ENCODE results near the gene NDEL1.

Gene NDEL1

GRCh38 chr17:8441690-8442089 lies 6.0 kb downstream of the NDEL1 start:
- Histone ChIP-seq H3K4me3 (ENCODE audit: low read depth, low read length) (no peak overlapping the region), H3K27ac (ENCODE audit: low read depth, low read length) (no peak overlapping the region), H3K9ac (ENCODE audit: low read depth, low read length) (no peak overlapping the region), H3K9me3 (ENCODE audit: control insufficient read depth, insufficient read depth, low read length) (no peaks in the 10 kb centered on the region), H3K36me3 (ENCODE audit: control insufficient read depth, insufficient read depth, low read length) (peaks cover 35% of the 10 kb centered on the region), H3K27me3 (ENCODE audit: control insufficient read depth, insufficient read depth, low read length) (no peaks in the 10 kb centered on the region), H3K4me1 (ENCODE audit: control insufficient read depth, insufficient read depth, low read length) (peaks cover 7% of the 10 kb centered on the region; the same call in 1 of the 2 replicates)

DNA sequence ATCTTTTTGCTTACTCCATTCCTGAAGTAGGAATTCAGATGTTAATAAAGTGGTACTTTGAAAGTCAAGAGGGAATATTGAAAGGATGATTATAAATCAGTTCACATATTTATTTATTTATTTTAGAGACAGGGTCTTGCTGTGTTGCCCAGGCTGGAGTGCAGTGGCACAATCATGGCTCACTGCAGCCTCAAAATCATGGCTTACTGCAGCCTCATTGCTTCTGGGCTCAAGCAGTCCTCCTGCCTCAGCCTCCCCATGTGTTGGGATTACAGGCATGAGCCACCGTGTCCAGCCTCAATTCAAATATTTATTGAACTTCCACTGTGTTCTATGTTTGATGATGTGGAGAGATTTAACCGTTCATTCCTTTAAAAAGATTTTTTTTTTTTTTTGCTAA lies 6.6 kb downstream of the NDEL1 start:
- H3K27me3 ChIP-seq (ENCODE audit: control insufficient read depth, insufficient read depth, low read length): no peaks in the 10 kb centered on the region
- H3K9me3 ChIP-seq (ENCODE audit: control insufficient read depth, insufficient read depth, low read length): no peaks in the 10 kb centered on the region
- H3K4me1 ChIP-seq (ENCODE audit: control insufficient read depth, insufficient read depth, low read length): peaks cover 2% of the 10 kb centered on the region; the same call in 1 of the 2 replicates
- no peak overlapping the region for H3K9ac ChIP-seq (ENCODE audit: low read depth, low read length)
- H3K36me3 ChIP-seq (ENCODE audit: control insufficient read depth, insufficient read depth, low read length): peaks cover 39% of the 10 kb centered on the region
- no peak overlapping the region for H3K27ac ChIP-seq (ENCODE audit: low read depth, low read length)
- no peak overlapping the region for H3K4me3 ChIP-seq (ENCODE audit: low read depth, low read length)

- peaks cover 45% of the 10 kb centered on the region for H3K36me3 ChIP-seq (ENCODE audit: control insufficient read depth, insufficient read depth, low read length)
- no peaks in the 10 kb centered on the region for H3K9me3 ChIP-seq (ENCODE audit: control insufficient read depth, insufficient read depth, low read length)
- no peaks in the 10 kb centered on the region for H3K27me3 ChIP-seq (ENCODE audit: control insufficient read depth, insufficient read depth, low read length)
- no peak overlapping the region for H3K9ac ChIP-seq (ENCODE audit: low read depth, low read length)
- H3K27ac ChIP-seq (ENCODE audit: low read depth, low read length): no peak overlapping the region
- no peak overlapping the region for H3K4me3 ChIP-seq (ENCODE audit: low read depth, low read length)
- H3K4me1 ChIP-seq (ENCODE audit: control insufficient read depth, insufficient read depth, low read length): peaks cover 3% of the 10 kb centered on the region; the same call in 1 of the 2 replicates
These were observed 8.1 kb downstream of the NDEL1 start for GRCh38 chr17:8443756-8444155.

DNA sequence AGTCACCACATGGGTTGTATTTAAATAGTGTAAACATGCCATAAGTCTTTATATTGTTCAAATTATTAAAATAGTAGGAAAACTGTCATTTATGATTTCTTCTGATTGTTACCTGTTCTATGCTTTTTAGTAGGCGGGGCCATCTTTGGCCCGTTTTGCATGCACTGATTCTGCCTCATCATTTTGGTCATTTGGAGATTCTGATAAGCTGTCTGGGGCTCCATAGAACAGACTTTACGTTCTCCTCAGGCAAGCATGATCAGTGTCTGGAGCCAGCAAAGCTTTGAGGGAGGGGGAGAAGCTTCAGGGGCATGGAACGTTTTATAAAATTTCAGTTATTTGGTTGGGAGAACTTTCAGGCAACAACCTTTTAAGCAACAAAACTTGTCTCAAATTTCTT lies 8.8 kb downstream of the NDEL1 start:
- Histone ChIP-seq H3K9ac (ENCODE audit: low read depth, low read length) (no peak overlapping the region), H3K27ac (ENCODE audit: low read depth, low read length) (no peak overlapping the region), H3K27me3 (ENCODE audit: control insufficient read depth, insufficient read depth, low read length) (no peaks in the 10 kb centered on the region), H3K4me1 (ENCODE audit: control insufficient read depth, insufficient read depth, low read length) (peaks cover 3% of the 10 kb centered on the region; the same call in 1 of the 2 replicates), H3K36me3 (ENCODE audit: control insufficient read depth, insufficient read depth, low read length) (peaks cover 52% of the 10 kb centered on the region), H3K9me3 (ENCODE audit: control insufficient read depth, insufficient read depth, low read length) (no peaks in the 10 kb centered on the region), H3K4me3 (ENCODE audit: low read depth, low read length) (no peak overlapping the region)

GRCh38 chr17:8445536-8445935 lies 9.9 kb downstream of the NDEL1 start:
- H3K27me3 ChIP-seq (ENCODE audit: control insufficient read depth, insufficient read depth, low read length): no peaks in the 10 kb centered on the region
- no peak overlapping the region for H3K4me3 ChIP-seq (ENCODE audit: low read depth, low read length)
- no peak overlapping the region for H3K9ac ChIP-seq (ENCODE audit: low read depth, low read length)
- no peaks in the 10 kb centered on the region for H3K9me3 ChIP-seq (ENCODE audit: control insufficient read depth, insufficient read depth, low read length)
- H3K4me1 ChIP-seq (ENCODE audit: control insufficient read depth, insufficient read depth, low read length): peaks cover 3% of the 10 kb centered on the region; the same call in 1 of the 2 replicates
- peaks cover 57% of the 10 kb centered on the region for H3K36me3 ChIP-seq (ENCODE audit: control insufficient read depth, insufficient read depth, low read length)
- H3K27ac ChIP-seq (ENCODE audit: low read depth, low read length): no peak overlapping the region

DNA sequence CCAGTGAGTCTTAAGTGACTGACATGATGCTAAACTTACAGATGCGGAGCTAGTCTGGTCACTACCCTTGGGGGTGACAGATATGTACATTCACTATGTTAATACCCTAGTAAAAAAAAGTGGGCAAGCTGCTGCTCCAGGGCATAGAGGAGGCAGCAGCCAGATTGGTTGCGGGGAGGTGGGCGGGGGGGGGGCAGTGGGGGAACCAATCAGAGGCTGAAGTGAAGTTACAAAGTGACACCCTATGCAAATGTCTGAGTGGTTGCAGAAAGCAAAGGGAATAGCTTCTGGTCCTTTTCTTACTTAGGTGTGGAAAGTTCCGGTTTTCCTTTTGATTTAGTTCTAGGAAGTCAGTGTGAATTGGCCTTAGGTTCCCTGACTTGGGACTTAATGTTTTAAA lies 12.1 kb downstream of the NDEL1 start:
- Histone ChIP-seq H3K4me1 (ENCODE audit: control insufficient read depth, insufficient read depth, low read length) (peaks cover 3% of the 10 kb centered on the region; the same call in 1 of the 2 replicates), H3K36me3 (ENCODE audit: control insufficient read depth, insufficient read depth, low read length) (peaks cover 74% of the 10 kb centered on the region), H3K27ac (ENCODE audit: low read depth, low read length) (no peak overlapping the region)

GRCh38 chr17:8448310-8448709 lies 12.6 kb downstream of the NDEL1 start:
- H3K27ac ChIP-seq (ENCODE audit: low read depth, low read length): no peak overlapping the region

More for the DNA sequence above, 12.1 kb downstream of the NDEL1 start:
- no peak overlapping the region for H3K4me3 ChIP-seq (ENCODE audit: low read depth, low read length)
- H3K27me3 ChIP-seq (ENCODE audit: control insufficient read depth, insufficient read depth, low read length): no peaks in the 10 kb centered on the region
- H3K9me3 ChIP-seq (ENCODE audit: control insufficient read depth, insufficient read depth, low read length): no peaks in the 10 kb centered on the region
- H3K9ac ChIP-seq (ENCODE audit: low read depth, low read length): no peak overlapping the region

DNA sequence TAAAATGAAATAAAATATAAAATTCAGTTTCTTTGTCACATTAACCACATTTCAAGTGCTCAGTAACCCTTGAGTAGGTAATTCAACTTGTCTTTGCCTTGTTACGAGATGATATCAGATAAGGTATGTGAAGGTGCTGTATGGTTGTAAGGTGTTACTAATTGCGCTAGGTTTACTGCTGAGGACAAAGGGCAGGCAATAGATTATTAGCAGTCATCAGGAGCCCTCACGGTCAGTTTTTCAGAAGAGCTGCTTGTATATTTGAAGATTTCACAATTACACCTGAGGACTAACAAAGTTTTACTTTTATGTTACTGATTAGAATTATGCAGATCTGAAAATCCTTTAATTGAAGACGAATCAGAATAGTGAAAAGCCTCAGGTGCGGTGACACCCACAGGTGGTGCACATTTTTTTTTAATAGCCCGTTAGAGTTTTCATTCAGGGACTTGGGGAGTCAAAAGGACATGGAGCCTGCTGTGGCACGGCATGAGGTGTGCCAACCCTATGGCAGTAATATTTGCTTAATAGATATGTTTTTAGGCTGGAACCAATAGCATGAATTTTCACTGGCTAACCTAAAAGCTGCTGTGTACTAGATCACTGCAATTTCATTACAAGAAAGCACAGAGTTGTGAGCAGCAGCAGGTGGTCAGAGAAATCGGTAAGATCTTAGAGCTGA lies 16.4 kb downstream of the NDEL1 start:
- peaks cover 82% of the 10 kb centered on the region for H3K36me3 ChIP-seq (ENCODE audit: control insufficient read depth, insufficient read depth, low read length)
- no peaks in the 10 kb centered on the region for H3K9me3 ChIP-seq (ENCODE audit: control insufficient read depth, insufficient read depth, low read length)
- no peaks in the 10 kb centered on the region for H3K27me3 ChIP-seq (ENCODE audit: control insufficient read depth, insufficient read depth, low read length)
- no peak overlapping the region for H3K9ac ChIP-seq (ENCODE audit: low read depth, low read length)
- H3K4me1 ChIP-seq (ENCODE audit: control insufficient read depth, insufficient read depth, low read length): peaks cover 3% of the 10 kb centered on the region; the same call in 1 of the 2 replicates
- no peak overlapping the region for H3K4me3 ChIP-seq (ENCODE audit: low read depth, low read length)
- no peak overlapping the region for H3K27ac ChIP-seq (ENCODE audit: low read depth, low read length)

More at GRCh38 chr17:8448310-8448709, 12.6 kb downstream of the NDEL1 start:
- H3K4me1 ChIP-seq (ENCODE audit: control insufficient read depth, insufficient read depth, low read length): peaks cover 3% of the 10 kb centered on the region; the same call in 1 of the 2 replicates
- no peaks in the 10 kb centered on the region for H3K9me3 ChIP-seq (ENCODE audit: control insufficient read depth, insufficient read depth, low read length)
- no peaks in the 10 kb centered on the region for H3K27me3 ChIP-seq (ENCODE audit: control insufficient read depth, insufficient read depth, low read length)
- no peak overlapping the region for H3K9ac ChIP-seq (ENCODE audit: low read depth, low read length)
- no peak overlapping the region for H3K4me3 ChIP-seq (ENCODE audit: low read depth, low read length)
- peaks cover 79% of the 10 kb centered on the region for H3K36me3 ChIP-seq (ENCODE audit: control insufficient read depth, insufficient read depth, low read length)

DNA sequence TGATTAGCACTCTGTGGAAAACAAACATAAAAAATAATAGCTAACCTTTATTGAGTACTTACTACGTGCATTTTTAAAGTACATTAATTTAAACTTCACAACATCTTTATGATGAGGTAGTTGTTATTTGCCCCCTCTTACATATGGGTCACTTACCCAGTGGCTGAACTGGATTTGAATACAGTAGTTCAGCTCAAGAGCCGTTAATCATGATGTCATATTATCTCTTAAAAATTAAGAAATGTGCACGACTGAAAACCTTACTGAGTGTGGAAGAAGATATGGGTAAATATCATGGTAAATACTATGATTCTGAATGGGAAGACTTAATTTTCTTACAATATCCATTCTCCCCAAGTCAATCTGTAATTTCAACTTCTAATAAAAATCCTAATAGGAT lies 17.6 kb downstream of the NDEL1 start:
- Histone ChIP-seq H3K36me3 (ENCODE audit: control insufficient read depth, insufficient read depth, low read length) (peaks cover 86% of the 10 kb centered on the region), H3K9ac (ENCODE audit: low read depth, low read length) (no peak overlapping the region), H3K9me3 (ENCODE audit: control insufficient read depth, insufficient read depth, low read length) (no peaks in the 10 kb centered on the region), H3K4me1 (ENCODE audit: control insufficient read depth, insufficient read depth, low read length) (no peaks in the 10 kb centered on the region), H3K4me3 (ENCODE audit: low read depth, low read length) (no peak overlapping the region), H3K27ac (ENCODE audit: low read depth, low read length) (no peak overlapping the region), H3K27me3 (ENCODE audit: control insufficient read depth, insufficient read depth, low read length) (no peaks in the 10 kb centered on the region)

DNA sequence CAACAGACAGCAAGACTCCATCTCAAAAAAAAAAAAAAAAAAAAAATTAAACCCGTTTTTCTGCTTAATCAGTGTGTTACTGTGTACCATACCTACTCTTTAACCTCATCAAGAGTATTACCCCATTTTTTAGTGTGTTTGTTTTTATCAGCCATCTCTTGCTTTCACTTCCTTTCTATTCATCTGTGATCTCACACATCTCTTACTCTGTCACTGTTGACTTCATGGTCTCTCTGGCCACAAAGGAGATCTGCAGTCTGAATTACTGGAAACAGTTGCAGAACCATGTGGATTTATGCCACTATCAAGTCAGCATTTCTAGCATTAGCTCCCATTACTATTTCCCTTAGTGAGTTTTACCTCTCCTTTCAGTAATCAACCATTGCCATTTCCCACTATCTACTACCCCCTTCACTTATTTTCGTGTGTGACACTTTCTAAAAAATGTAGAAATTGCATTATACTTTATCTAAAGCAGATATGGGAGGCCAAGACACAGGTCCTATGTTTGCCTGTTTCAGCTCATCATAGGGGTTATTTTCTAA lies 20.1 kb downstream of the NDEL1 start:
- no peaks in the 10 kb centered on the region for H3K4me1 ChIP-seq (ENCODE audit: control insufficient read depth, insufficient read depth, low read length)
- H3K27me3 ChIP-seq (ENCODE audit: control insufficient read depth, insufficient read depth, low read length): no peaks in the 10 kb centered on the region
- H3K4me3 ChIP-seq (ENCODE audit: low read depth, low read length): no peak overlapping the region
- no peak overlapping the region for H3K27ac ChIP-seq (ENCODE audit: low read depth, low read length)
- H3K9me3 ChIP-seq (ENCODE audit: control insufficient read depth, insufficient read depth, low read length): no peaks in the 10 kb centered on the region
- H3K9ac ChIP-seq (ENCODE audit: low read depth, low read length): no peak overlapping the region
- H3K36me3 ChIP-seq (ENCODE audit: control insufficient read depth, insufficient read depth, low read length): peaks cover 85% of the 10 kb centered on the region

DNA sequence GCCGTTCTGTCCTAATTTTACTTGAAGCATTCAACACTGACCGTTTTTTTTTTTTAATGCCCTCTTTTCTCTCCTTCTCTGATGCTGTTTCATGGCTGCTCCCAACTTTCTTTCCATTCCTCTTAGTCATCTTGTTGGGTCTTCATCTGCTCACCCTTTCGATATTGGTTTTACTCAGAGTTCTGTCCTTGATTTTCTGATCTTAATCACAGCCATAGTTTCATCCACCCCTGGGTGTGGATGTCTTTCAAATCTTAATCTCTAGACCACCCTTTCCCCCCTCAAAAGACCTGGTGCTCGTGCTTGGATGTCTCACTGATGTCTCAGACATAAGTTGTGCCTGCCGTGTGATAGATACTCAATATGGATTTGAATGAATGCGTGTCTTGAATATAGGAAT lies 22.4 kb downstream of the NDEL1 start:
- no peak overlapping the region for H3K4me3 ChIP-seq (ENCODE audit: low read depth, low read length)
- no peaks in the 10 kb centered on the region for H3K27me3 ChIP-seq (ENCODE audit: control insufficient read depth, insufficient read depth, low read length)
- no peaks in the 10 kb centered on the region for H3K9me3 ChIP-seq (ENCODE audit: control insufficient read depth, insufficient read depth, low read length)
- no peak overlapping the region for H3K9ac ChIP-seq (ENCODE audit: low read depth, low read length)
- peaks cover 90% of the 10 kb centered on the region for H3K36me3 ChIP-seq (ENCODE audit: control insufficient read depth, insufficient read depth, low read length)
- H3K27ac ChIP-seq (ENCODE audit: low read depth, low read length): no peak overlapping the region
- no peaks in the 10 kb centered on the region for H3K4me1 ChIP-seq (ENCODE audit: control insufficient read depth, insufficient read depth, low read length)
